ENCODE results near the gene ZNF597.
A peak's percentile ranks its signal among the peaks of the same experiment; 100 is the strongest.

Gene ZNF597

GRCh38 chr16:3454631-3455147 is 11.4 kb upstream of the ZNF597 start:
- DNase-seq (ENCODE audit: low read depth): no peak

GRCh38 chr16:3454093-3454492 is 10.8 kb upstream of the ZNF597 start:
- DNase-seq (ENCODE audit: low read depth): no peak

DNA sequence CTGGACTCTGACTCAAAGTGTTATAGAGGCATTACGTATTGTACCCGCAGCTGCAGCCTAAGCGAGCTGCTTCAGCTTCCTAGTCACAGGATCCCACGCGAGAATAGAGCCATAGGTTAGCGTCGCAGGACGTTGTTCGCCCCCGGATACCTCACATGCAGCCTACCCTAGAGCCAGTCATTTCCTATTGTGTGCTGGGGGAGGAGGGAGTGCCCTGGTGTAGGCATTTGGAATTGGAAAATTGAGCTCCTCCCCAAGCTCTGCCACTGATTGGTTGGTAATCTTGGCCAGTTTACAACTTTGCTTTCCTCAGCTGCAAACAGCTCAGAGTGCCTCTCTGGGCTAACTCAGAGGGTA is 706 bp upstream of the ZNF597 start:
- no peak for DNase-seq (ENCODE audit: low read depth)

DNA sequence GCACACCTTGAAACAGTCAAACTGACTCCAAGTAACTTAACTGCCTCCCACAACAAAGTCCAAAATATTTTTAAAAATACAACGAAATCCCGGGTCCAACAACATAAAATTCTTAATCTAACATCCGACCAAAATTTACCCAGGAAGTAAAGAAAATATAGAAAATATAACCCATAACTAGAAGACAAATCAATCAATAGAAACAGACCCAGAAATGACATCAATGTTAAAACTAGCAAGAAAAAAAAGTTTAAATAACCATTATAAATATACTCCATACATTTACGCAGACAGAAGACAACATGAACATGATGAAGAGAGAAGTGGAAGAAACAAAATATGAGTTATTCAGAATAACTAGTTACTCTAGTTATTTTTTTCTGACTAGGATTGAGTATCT is 3.7 kb downstream of the ZNF597 start:
- no peak for DNase-seq (ENCODE audit: low read depth)

GRCh38 chr16:3434373-3434772 is 8.9 kb downstream of the ZNF597 start:
- DNase-seq (ENCODE audit: low read depth): no peak

GRCh38 chr16:3431779-3432219 is 11.5 kb downstream of the ZNF597 start:
- peak; percentile 17 for DNase-seq (ENCODE audit: low read depth)

DNA sequence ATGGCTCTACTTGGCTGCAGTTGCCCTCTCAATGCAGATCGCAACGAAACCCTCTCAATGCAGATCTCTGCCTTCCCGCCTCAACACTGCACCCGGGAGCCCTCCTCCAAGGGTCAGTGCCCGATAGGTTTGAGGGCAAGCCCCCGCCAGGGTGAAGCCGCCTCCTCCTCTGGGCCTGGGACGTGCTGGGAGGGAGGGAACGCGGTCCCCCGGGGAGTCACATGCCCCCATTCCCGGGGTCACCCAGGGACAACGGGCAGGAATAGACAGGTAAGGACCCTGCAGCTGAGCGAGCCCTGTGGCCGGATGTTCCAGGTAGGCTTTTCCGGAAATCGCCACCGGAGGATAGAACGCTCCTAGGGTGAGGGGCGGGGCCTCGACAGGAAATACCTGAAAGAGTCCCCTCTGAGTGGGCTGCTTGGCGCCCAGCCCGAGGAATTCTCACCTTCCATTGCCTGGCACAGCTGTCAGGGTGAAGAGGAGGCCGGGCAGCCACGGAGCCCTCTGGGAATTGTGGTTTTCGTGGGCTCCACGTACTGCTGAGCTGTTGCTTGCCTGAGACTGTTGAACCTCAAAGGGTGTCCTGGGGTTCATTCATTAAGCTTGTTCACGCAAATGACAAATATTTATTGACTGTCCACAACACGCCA is 29.4 kb downstream of the ZNF597 start:
- DNase-seq (ENCODE audit: low read depth): no peak

- no peak for DNase-seq (ENCODE audit: low read depth)
Observed at GRCh38 chr16:3408561-3409197, 34.6 kb downstream of the ZNF597 start.

DNA sequence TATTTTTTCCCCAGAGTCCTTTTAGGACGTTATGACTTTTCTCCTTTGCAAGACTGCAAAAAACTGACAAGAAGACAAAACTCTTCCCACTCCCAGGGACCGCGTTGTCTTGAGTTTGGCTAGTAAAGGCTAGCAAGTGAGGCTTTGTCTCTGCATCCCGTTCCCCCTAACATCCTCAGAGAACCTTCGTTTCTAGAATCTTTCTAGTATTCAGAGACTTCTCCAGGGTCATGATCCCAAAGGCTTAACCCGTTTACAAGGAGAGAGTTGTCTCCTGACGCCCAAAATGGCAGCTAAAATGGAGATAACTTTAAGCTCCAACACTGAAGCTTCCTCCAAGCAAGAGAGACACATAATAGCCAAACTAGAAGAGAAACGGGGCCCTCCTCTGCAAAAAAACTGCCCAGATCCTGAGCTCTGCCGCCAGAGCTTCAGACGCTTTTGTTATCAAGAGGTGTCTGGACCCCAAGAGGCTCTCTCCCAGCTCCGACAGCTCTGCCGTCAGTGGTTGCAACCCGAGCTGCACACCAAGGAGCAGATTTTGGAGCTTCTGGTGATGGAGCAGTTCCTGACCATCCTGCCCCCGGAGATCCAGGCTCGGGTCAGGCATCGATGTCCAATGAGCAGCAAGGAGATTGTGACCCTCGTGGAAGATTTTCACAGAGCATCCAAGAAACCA is 41.4 kb downstream of the ZNF597 start:
- DNase-seq (ENCODE audit: low read depth): no peak

DNA sequence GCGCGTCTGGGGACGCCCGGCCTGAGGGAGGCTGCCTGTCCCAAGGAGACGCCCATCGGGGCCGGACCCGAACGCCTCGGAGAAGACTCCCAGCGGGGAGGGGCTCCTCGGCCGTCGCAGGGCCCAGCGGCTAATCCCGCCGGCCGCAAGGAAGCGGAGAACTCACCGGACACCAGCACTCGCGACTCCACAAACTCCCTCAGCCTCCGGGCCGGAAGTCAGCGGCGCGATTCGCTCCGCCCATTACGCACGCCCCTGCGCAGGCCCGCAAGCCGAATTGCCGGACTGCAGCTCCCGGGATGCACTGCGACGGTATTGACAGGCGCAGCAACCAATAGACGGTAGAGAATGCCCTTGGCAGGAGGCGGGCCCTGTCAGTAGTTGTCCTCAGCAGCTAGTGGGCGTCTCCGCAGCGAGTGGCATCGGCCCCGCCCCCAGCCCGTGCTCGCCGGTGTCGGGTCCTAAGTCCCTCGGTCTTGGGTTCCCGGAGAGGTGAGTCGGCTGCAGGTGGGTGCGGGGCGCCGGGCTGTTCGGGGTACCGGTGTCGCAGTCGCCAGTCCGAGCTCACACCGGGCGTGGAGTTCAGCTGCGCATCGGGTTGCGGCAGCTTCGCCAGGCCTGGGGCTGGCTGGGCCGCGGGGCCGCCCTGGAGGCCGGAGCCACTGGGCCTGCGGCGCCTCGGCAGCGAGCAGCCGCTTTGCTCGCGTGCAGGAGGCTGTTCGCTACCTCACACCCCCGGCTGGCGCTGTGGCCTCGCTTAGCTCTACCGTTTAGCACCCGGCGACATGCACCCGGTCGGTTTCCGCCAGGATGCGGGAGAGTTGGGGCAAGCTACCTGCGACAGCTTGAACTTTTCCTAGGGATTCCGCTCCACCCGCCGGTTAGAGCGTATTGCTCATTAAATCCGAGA is 42.3 kb downstream of the ZNF597 start, which contains the start of the genes ZNF174 and ZSCAN32:
Gene ZNF174 (plus strand): TSS at position 437 of the 910 bp plus-strand sequence. CDS start 790 bp downstream, outside the sequence.
Gene ZSCAN32 (minus strand): TSS at position 226 of the 910 bp plus-strand sequence. CDS start 3,447 bp downstream, outside the sequence.
- DNase-seq (ENCODE audit: low read depth): peak; percentile 96

DNA sequence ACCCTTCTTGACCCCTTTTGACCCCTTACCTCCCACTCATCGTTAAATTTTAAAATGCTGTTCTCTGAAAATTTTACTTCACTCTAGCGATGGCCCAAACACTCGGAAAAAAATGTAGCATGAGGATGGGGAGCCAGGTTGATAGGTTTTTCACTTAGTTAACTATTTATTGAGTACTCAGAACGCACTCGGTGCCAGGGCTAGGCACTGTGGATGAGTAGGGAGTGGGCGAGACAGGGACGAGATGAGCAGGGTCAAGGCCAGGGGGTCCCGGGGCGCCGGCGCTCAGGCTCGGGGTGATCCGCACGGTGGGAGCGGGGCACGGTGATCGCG is 42.9 kb downstream of the ZNF597 start:
- no peak for DNase-seq (ENCODE audit: low read depth)

- DNase-seq (ENCODE audit: low read depth): no peak
Observed at GRCh38 chr16:3389663-3390338, 53.5 kb downstream of the ZNF597 start.

GRCh38 chr16:3388325-3388724 is 55.0 kb downstream of the ZNF597 start:
- no peak for DNase-seq (ENCODE audit: low read depth)

- no peak for DNase-seq (ENCODE audit: low read depth)
Observed at GRCh38 chr16:3383045-3383448, 60.3 kb downstream of the ZNF597 start.
